GM11168 (cell line): ENCODE measurements around the gene CTAGE8.
"Not testable (repeated sequence)": the region's sequence is repeated elsewhere in the genome, so short reads cannot be mapped to it uniquely, and the experiment has no call there.

Source experiments
- in situ Hi-C: fragments of 300-500 bp; cut with MboI; formaldehyde crosslinking; loops from one replicate; pipeline ENCODE4 v1.12.0; 2022; ENCODE audit warnings: low sequenced_read_pairs; ENCODE audit not compliant: unreplicated experiment

Gene CTAGE8

GRCh38 chr7:144262128-144262527 is 7.0 kb downstream of the CTAGE8 start:
- in situ Hi-C loops = not testable (repeated sequence)

- in situ Hi-C loops = not testable (repeated sequence)
These were observed 10.0 kb downstream of the CTAGE8 start for GRCh38 chr7:144259067-144259466.

DNA sequence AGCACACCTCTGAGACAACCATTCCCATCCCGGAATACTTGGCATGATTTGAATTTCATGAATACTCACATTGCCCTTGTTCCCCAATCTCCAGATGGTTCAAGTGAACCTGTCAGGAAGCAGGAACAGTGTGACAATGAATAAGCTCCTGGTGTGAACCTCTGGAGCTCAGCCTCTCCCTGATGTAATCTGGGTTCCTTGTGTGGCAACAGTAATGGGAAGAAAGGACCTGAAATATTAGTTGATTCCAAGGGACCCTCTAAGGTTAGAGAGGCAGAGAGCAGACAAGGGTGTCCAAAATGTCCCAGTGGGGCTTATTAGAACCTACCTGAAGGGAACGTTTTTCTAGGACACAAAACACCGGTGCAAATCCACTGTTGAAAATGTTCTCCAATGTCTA is 13.0 kb downstream of the CTAGE8 start:
- in situ Hi-C loops = no loop called here

GRCh38 chr7:144255471-144255897 is 13.6 kb downstream of the CTAGE8 start:
- in situ Hi-C loops = no loop called here

GRCh38 chr7:144252307-144252706 is 16.8 kb downstream of the CTAGE8 start:
- in situ Hi-C loops = not testable (repeated sequence)

GRCh38 chr7:144247674-144248330 is 21.3 kb downstream of the CTAGE8 start:
- in situ Hi-C loops = not testable (repeated sequence)

DNA sequence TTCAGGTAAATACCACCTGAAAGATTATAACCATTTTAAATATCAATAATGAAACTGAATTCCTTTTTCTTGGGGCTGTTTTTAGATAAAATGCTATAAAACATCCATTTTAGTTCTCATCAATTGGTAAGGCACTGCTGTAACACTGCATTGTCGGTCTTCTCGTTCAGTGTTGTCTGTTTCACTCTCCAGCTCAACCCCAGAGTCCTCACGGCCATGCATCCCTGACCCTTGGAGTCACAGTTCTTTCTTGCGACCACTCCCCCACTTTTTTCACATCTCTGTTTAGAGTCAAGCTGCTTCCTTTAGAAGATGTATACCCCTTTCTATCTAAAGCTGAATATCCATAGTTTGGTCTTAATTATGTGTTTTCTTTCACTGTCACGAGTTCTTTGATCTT is 22.1 kb downstream of the CTAGE8 start:
- in situ Hi-C loops = not testable (repeated sequence)

- in situ Hi-C loops = not testable (repeated sequence)
These were observed 23.7 kb downstream of the CTAGE8 start for GRCh38 chr7:144245372-144245771.

- in situ Hi-C loops = not testable (repeated sequence)
These were observed 29.7 kb downstream of the CTAGE8 start, which contains the start of gene OR2A42 for GRCh38 chr7:144239365-144239764. OR2A42 (minus strand) TSS chr7:144239605; CDS start chr7:144232843, 6,762 bp downstream.

DNA sequence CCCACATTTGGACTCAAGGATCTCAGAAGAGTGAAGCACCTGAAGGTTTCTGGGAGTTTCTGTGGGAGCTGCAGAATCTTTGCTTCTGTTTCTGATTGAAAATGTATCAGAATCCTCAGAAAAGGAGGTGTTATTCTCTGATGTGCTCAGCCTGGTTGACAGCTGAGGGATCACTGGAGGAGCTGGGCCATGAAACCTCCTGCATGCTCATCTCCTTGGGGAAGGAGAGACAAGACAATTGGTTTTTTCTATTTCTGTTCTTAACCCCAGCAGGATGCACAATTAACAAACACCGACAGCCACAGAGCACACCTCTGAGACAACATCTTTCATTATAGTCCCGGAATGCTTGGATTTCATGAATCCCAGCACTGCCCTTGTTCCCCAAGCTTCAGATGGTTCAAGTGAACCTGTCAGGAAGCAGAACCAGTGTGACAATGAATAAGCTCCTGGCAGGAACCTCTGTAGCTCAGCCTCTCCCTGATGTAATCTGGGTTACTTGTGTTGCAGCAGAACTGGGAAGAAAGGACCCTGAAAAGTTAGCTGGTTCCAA is 30.5 kb downstream of the CTAGE8 start:
- in situ Hi-C loops = not testable (repeated sequence)

- in situ Hi-C loops = not testable (repeated sequence)
These were observed 36.0 kb downstream of the CTAGE8 start for GRCh38 chr7:144233039-144233438.

DNA sequence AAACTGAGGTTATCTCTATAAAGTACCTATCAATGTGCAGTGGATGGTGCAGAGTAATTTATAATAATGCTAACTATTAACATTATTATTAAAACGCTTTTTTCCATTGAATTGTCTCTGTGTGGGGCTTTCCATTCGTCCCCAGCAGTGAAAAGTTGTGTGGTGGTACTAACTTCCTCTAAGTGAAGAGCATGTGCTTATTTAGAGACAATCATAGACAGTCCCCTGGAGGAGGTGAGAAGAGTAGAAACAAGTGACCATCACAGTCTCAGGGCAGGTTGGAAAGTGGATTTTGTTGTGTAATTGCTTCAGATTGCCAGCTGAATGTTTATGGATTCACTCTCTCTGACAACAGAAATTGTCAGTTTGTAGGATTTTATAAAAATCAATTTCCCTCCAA is 38.1 kb downstream of the CTAGE8 start:
- in situ Hi-C loops = not testable (repeated sequence)

GRCh38 chr7:144228810-144229209 is 40.3 kb downstream of the CTAGE8 start:
- in situ Hi-C loops = not testable (repeated sequence)

DNA sequence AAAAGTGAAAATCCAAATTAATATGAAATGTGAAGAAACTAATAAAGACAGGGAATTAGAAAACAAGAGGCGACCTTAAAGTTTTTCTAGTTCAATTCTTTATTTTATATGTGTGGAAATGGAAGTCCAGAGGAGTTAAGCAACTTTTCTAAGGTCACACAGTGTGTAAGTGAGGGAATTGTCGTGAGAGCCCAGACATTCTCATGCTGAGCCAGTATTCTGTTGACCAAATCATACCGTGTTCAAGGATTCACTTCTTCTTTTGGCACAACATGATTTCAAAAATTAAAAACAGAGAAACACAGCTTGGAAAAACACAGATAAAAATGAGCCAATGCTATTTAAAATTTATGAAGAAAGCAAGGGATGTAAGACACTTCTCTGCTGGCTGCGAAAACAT is 42.2 kb downstream of the CTAGE8 start:
- in situ Hi-C loops = not testable (repeated sequence)

DNA sequence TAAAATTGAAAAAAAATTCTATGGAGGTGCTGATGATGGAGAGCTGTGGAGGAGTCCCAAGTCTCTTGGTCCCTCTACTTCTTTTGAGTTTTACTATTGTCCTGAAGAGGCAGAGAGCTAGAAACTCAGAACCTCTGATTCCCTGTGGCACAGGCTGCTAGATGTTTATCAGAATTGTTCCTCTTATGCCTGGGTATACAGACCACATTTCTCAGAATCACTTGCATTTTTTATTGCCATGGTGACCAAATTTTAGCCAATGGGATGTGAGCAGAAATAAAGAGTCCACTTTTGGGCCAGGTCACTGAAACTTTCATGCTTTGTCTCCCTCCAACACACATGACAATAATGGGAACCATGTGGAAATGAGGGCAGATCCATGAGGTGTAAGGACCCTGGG is 45.4 kb downstream of the CTAGE8 start:
- in situ Hi-C loops = not testable (repeated sequence)

DNA sequence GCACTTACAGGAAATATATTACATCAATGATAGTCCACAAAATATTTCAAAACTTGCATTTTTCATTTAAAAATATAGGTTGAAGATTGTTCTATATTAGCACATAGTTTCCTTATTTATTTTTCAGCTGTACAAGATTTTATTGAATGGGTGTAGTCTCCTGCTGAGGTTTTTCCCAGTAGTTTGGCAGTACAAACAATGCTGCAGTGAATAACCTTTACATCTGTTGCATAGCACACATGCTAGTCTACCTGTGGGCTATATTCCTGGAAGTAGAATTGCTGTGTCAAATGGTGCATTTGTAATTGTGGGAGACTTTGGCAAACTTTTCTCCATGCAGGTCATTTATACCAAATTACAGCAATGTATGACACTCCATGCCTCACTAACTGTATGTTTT is 48.6 kb downstream of the CTAGE8 start:
- in situ Hi-C loops = not testable (repeated sequence)

- in situ Hi-C loops = loop anchor here (10.0 kb wide), 1 partner anchor 116 kb away; no protein-coding TSS in a partner anchor
These were observed 49.9 kb downstream of the CTAGE8 start for GRCh38 chr7:144219149-144219548.

DNA sequence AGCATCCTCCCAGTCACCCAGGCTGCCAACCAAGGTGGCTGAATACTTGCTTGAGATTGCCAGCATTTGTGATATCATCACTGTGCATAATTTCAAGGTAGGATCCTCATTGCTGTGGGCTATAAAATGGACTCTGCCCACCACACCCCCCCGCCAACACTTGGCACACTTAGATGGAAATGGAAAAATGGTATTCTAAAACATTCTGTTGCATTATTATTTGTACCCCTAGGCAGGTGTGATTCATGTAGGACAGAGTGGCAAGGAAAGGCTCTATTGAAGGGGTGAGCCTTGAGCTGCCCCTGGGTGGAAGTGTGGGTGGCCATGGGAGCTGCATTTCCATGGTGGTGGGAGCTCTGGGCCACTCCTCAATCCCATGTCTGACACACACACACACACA is 50.5 kb downstream of the CTAGE8 start:
- in situ Hi-C loops = loop anchor here (10.0 kb wide), 1 partner anchor 116 kb away; no protein-coding TSS in a partner anchor

GRCh38 chr7:144217200-144217599 is 51.9 kb downstream of the CTAGE8 start:
- in situ Hi-C loops = loop anchor here (10.0 kb wide), 1 partner anchor 118 kb away; no protein-coding TSS in a partner anchor
